ENCODE results near the gene GSTM3. TPM values are rescaled to one million over a fixed set of nuclear protein-coding genes. Genes with fewer than 3 reads are reported as not detected.

The GSTM3 gene
- total and polyA plus RNA-seq, 9 of the 15 experiments (the other 6 are each of a cell fraction or from before 2014, with no cell fraction given) = 3.9 to 24.5 (median 9.4) TPM

DNA sequence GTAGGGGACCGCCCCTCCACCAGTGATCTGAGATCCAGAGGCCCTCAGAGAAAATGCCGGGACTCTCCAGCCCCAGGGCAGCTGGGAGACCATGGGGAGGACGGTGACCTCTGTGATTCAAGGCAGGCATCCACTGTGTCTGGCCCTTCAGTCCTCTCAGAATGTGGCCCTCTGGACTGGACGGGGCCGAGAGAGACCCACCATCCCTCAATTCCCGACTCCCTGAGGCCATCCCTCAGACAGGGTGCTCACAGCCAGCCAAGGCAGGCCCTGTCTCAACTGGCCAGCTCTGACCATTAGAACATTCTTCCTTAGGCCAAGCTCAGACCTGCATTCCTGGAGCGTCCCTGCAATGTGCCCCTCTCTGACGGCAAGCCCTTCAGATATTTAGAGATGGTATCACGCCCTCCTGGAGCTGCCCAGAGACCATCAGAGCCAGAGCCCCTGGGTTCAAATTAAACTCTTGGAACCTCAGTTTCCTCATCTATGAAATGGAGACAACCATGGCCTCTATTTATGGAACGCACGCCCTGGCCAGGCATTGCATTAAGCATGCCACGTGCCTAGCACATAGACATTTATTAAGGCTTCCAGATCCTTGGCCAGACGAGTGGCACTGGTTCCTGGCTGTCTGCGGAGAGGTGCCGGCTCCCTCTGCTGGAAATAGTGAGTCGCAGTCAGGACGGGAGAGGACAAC is 32.5 kb upstream of the GSTM3 start (continued):
- TF ChIP-seq ZNF644 (tag; IDR thresholded peaks at IDR 0.05; ENCODE audit: low read depth) = no peak
- peak; percentile 64 for TF ChIP-seq CREM (IDR thresholded peaks at IDR 0.05; ENCODE audit: low read depth)
- TF ChIP-seq, protein P1, sequence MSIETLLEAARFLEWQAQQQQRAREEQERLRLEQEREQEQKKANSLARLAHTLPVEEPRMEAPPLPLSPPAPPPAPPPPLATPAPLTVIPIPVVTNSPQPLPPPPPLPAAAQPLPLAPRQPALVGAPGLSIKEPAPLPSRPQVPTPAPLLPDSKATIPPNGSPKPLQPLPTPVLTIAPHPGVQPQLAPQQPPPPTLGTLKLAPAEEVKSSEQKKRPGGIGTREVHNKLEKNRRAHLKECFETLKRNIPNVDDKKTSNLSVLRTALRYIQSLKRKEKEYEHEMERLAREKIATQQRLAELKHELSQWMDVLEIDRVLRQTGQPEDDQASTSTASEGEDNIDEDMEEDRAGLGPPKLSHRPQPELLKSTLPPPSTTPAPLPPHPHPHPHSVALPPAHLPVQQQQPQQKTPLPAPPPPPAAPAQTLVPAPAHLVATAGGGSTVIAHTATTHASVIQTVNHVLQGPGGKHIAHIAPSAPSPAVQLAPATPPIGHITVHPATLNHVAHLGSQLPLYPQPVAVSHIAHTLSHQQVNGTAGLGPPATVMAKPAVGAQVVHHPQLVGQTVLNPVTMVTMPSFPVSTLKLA (conservative IDR thresholded peaks at IDR 0.05) = peak in 1 of 2 experiments; percentile 59; a peak in 2 of 4 replicates
- no peak for TF ChIP-seq SMARCB1 (IDR thresholded peaks at IDR 0.05; ENCODE audit: insufficient read length, low read depth)
- no peak for TF ChIP-seq CBX2 (IDR thresholded peaks at IDR 0.05; ENCODE audit: insufficient read depth, low read length, poor library complexity, severe bottlenecking)
- no peak for TF ChIP-seq ZBTB1 (CRISPR knock-in tag; IDR thresholded peaks at IDR 0.05; ENCODE audit: borderline replicate concordance, low read depth)
- peak; percentile 75 for TF ChIP-seq ZNF75A (CRISPR knock-in tag; IDR thresholded peaks at IDR 0.05)
- TF ChIP-seq TCF7L2 (IDR thresholded peaks at IDR 0.05; ENCODE audit: low read depth, low read length) = no peak
- TF ChIP-seq, protein P2, sequence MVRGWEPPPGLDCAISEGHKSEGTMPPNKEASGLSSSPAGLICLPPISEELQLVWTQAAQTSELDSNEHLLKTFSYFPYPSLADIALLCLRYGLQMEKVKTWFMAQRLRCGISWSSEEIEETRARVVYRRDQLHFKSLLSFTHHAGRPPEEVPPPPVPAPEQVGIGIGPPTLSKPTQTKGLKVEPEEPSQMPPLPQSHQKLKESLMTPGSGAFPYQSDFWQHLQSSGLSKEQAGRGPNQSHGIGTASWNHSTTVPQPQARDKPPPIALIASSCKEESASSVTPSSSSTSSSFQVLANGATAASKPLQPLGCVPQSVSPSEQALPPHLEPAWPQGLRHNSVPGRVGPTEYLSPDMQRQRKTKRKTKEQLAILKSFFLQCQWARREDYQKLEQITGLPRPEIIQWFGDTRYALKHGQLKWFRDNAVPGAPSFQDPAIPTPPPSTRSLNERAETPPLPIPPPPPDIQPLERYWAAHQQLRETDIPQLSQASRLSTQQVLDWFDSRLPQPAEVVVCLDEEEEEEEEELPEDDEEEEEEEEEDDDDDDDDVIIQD (CRISPR knock-in tag; IDR thresholded peaks at IDR 0.05) = no peak
- TF ChIP-seq MEF2D (tag; conservative IDR thresholded peaks at IDR 0.05; ENCODE audit: low read depth) = no peak
- TF ChIP-seq, protein P3, sequence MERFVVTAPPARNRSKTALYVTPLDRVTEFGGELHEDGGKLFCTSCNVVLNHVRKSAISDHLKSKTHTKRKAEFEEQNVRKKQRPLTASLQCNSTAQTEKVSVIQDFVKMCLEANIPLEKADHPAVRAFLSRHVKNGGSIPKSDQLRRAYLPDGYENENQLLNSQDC (CRISPR knock-in tag; IDR thresholded peaks at IDR 0.05) = no peak
- TF ChIP-seq ZNF436 (CRISPR knock-in tag; IDR thresholded peaks at IDR 0.05) = no peak
- TF ChIP-seq ZNF274 (IDR thresholded peaks at IDR 0.05; ENCODE audit: borderline replicate concordance, low read depth, low read length) = no peak
- TF ChIP-seq PHTF2 (CRISPR knock-in tag; IDR thresholded peaks at IDR 0.05) = no peak
- 0 out of 2 replicates have a peak, but pooled peaks have one; percentile 63 for TF ChIP-seq ZNF212 (CRISPR knock-in tag; IDR thresholded peaks at IDR 0.05)
- TF ChIP-seq SRF (CRISPR knock-in tag; IDR thresholded peaks at IDR 0.05) = no peak
- no peak for TF ChIP-seq KDM4B (IDR thresholded peaks at IDR 0.05; ENCODE audit: borderline replicate concordance in 2 of 2, low read depth in 1 of 2)
- TF ChIP-seq ASH1L (IDR thresholded peaks at IDR 0.05; ENCODE audit: borderline replicate concordance, low read depth, partially characterized antibody) = no peak
- no peak for TF ChIP-seq PHF20 (IDR thresholded peaks at IDR 0.05; ENCODE audit: partially characterized antibody)
- 0 out of 2 replicates have a peak, but pooled peaks have one; percentile 37 for TF ChIP-seq NR2F6 (CRISPR knock-in tag; IDR thresholded peaks at IDR 0.05)
- TF ChIP-seq BCL6 (CRISPR knock-in tag; IDR thresholded peaks at IDR 0.05) = no peak
- TF ChIP-seq, protein P4, sequence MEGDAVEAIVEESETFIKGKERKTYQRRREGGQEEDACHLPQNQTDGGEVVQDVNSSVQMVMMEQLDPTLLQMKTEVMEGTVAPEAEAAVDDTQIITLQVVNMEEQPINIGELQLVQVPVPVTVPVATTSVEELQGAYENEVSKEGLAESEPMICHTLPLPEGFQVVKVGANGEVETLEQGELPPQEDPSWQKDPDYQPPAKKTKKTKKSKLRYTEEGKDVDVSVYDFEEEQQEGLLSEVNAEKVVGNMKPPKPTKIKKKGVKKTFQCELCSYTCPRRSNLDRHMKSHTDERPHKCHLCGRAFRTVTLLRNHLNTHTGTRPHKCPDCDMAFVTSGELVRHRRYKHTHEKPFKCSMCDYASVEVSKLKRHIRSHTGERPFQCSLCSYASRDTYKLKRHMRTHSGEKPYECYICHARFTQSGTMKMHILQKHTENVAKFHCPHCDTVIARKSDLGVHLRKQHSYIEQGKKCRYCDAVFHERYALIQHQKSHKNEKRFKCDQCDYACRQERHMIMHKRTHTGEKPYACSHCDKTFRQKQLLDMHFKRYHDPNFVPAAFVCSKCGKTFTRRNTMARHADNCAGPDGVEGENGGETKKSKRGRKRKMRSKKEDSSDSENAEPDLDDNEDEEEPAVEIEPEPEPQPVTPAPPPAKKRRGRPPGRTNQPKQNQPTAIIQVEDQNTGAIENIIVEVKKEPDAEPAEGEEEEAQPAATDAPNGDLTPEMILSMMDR (IDR thresholded peaks at IDR 0.05 in 2 of 3, conservative IDR thresholded peaks at IDR 0.05 in 1 of 3; ENCODE audit: insufficient read depth in 2 of 3, low read depth in 1 of 3, low read length in 3 of 3) = peak; percentile 97 to 99 (median 98)
